ENCODE data around the gene DBP. TPM values are rescaled to one million over a fixed set of nuclear protein-coding genes. Genes with fewer than 3 reads are reported as not detected.

The DBP gene
- total and polyA plus RNA-seq, 2 donors (not counting 1 experiment from before 2014, with no cell fraction given): 4.8 to 23.6 TPM

DNA sequence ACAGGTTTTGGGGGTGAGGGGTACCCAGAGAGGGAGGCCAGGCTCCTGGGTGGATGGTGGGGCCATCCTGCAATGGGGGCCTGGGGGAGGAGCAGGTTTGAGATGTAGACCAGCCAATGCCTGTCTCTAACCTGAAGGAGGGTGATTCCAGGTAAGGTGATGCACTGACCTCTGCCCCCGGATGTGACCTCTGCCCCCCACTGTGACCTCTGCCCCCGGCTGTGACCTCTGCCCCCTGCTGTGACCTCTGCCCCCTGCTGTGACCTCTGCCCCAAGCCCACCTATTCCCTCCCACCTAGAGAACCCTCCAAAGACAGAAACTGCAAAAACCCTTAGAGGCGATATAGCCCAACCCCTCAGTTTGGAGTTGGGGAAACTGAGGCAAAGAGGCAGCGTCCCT lies 40.9 kb downstream of the DBP start:
- no peaks in the 10 kb centered on the region for H3K36me3 ChIP-seq (ENCODE audit: control insufficient read depth, insufficient read depth, low read length)
- no peak for DNase-seq (ENCODE audit: low read depth in 2 of 2)

DNA sequence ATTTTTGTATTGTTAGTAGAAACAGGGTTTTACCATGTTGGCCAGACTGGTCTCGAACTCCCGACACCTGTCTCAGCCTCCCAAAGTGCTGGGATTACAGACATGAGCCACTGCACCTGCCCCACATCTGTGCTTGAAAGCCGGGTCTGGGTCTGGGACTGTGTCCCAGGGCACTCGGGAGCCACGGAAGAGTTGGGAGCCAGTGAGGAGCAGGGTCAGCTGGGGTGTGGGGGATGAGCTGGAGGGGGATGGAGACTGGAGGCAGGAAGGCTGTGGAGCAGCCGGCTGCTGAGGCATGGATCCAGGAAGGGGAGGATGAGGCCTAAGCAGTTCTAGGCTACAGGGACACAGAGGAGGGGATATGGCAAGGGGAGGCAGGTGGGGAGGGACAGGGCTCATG lies 41.3 kb downstream of the DBP start:
- H3K4me2 ChIP-seq (ENCODE audit: extremely low read depth, insufficient read depth, low read length): no peak overlapping the region
- no peak for DNase-seq (ENCODE audit: low read depth in 2 of 2)
- no peaks in the 10 kb centered on the region for H3K79me2 ChIP-seq (ENCODE audit: control insufficient read depth, insufficient read depth, low read length)
- H3K27me3 ChIP-seq (ENCODE audit: control insufficient read depth, insufficient read depth, low read length): no peaks in the 10 kb centered on the region
- H3K4me1 ChIP-seq (ENCODE audit: control insufficient read depth, extremely low read depth, insufficient read depth, low read length): no peaks in the 10 kb centered on the region
- H3K27ac ChIP-seq (ENCODE audit: insufficient read depth, low read length): no peak overlapping the region
- H3K36me3 ChIP-seq (ENCODE audit: control insufficient read depth, insufficient read depth, low read length): no peaks in the 10 kb centered on the region
- no peak overlapping the region for H3K9ac ChIP-seq (ENCODE audit: insufficient read depth, low read length)
- no peaks in the 10 kb centered on the region for H3K9me3 ChIP-seq (ENCODE audit: control insufficient read depth, insufficient read depth, low read depth, low read length)
- no peak for TF ChIP-seq EZH2 (IDR thresholded peaks at IDR 0.05; ENCODE audit: low read length, missing control alignments)
- TF ChIP-seq, protein P1, sequence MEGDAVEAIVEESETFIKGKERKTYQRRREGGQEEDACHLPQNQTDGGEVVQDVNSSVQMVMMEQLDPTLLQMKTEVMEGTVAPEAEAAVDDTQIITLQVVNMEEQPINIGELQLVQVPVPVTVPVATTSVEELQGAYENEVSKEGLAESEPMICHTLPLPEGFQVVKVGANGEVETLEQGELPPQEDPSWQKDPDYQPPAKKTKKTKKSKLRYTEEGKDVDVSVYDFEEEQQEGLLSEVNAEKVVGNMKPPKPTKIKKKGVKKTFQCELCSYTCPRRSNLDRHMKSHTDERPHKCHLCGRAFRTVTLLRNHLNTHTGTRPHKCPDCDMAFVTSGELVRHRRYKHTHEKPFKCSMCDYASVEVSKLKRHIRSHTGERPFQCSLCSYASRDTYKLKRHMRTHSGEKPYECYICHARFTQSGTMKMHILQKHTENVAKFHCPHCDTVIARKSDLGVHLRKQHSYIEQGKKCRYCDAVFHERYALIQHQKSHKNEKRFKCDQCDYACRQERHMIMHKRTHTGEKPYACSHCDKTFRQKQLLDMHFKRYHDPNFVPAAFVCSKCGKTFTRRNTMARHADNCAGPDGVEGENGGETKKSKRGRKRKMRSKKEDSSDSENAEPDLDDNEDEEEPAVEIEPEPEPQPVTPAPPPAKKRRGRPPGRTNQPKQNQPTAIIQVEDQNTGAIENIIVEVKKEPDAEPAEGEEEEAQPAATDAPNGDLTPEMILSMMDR (conservative IDR thresholded peaks at IDR 0.05 in 1 of 2, IDR thresholded peaks at IDR 0.05 in 1 of 2; ENCODE audit: low read depth in 1 of 2, low read length in 2 of 2): no peak
- no peaks in the 10 kb centered on the region for H4K20me1 ChIP-seq (ENCODE audit: control insufficient read depth, extremely low read depth, insufficient read depth, low read length)
- no peak overlapping the region for H3K4me3 ChIP-seq (replicated peaks in 1 of 4; ENCODE audit: control extremely low read depth in 1 of 4, insufficient read depth in 1 of 4, low read depth in 3 of 4, low read length in 4 of 4)
- H2AFZ ChIP-seq (ENCODE audit: low read length): no peak overlapping the region

More for the DNA sequence above, 40.9 kb downstream of the DBP start:
- H3K4me1 ChIP-seq (ENCODE audit: control insufficient read depth, extremely low read depth, insufficient read depth, low read length): no peaks in the 10 kb centered on the region
- H3K27me3 ChIP-seq (ENCODE audit: control insufficient read depth, insufficient read depth, low read length): no peaks in the 10 kb centered on the region
- no peaks in the 10 kb centered on the region for H4K20me1 ChIP-seq (ENCODE audit: control insufficient read depth, extremely low read depth, insufficient read depth, low read length)
- no peak overlapping the region for H3K27ac ChIP-seq (ENCODE audit: insufficient read depth, low read length)
- no peak overlapping the region for H3K4me2 ChIP-seq (ENCODE audit: extremely low read depth, insufficient read depth, low read length)
- H2AFZ ChIP-seq (ENCODE audit: low read length): no peak overlapping the region
- no peak overlapping the region for H3K4me3 ChIP-seq (replicated peaks in 1 of 4; ENCODE audit: control extremely low read depth in 1 of 4, insufficient read depth in 1 of 4, low read depth in 3 of 4, low read length in 4 of 4)
- no peaks in the 10 kb centered on the region for H3K79me2 ChIP-seq (ENCODE audit: control insufficient read depth, insufficient read depth, low read length)
- TF ChIP-seq EZH2 (IDR thresholded peaks at IDR 0.05; ENCODE audit: low read length, missing control alignments): no peak
- TF ChIP-seq, protein P1 (conservative IDR thresholded peaks at IDR 0.05 in 1 of 2, IDR thresholded peaks at IDR 0.05 in 1 of 2; ENCODE audit: low read depth in 1 of 2, low read length in 2 of 2): no peak
- H3K9me3 ChIP-seq (ENCODE audit: control insufficient read depth, insufficient read depth, low read depth, low read length): no peaks in the 10 kb centered on the region
- H3K9ac ChIP-seq (ENCODE audit: insufficient read depth, low read length): no peak overlapping the region

DNA sequence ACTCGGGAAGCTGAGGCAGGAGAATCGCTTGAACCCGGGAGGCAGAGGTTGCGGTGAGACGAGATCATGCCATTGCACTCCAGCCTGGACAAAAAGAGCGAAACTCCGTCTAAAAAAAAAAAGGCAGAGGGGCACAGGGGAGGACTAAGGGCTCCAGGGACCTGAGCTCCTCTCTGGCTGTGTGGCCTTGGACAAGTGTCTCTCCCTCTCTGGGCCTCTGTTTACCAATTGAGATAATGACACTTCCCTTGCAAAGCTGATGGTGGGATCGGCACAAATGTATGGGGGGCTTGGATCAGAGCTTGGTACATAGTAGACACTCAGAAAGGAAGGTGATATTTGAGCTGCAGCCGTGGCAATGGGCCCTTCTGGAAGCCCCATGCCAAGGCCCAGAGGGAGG lies 42.0 kb downstream of the DBP start:
- TF ChIP-seq EZH2 (IDR thresholded peaks at IDR 0.05; ENCODE audit: low read length, missing control alignments): no peak
- TF ChIP-seq, protein P1 (conservative IDR thresholded peaks at IDR 0.05 in 1 of 2, IDR thresholded peaks at IDR 0.05 in 1 of 2; ENCODE audit: low read depth in 1 of 2, low read length in 2 of 2): no peak
- Histone ChIP-seq H3K4me1 (ENCODE audit: control insufficient read depth, extremely low read depth, insufficient read depth, low read length) (no peaks in the 10 kb centered on the region), H2AFZ (ENCODE audit: low read length) (no peak overlapping the region), H4K20me1 (ENCODE audit: control insufficient read depth, extremely low read depth, insufficient read depth, low read length) (no peaks in the 10 kb centered on the region), H3K79me2 (ENCODE audit: control insufficient read depth, insufficient read depth, low read length) (no peaks in the 10 kb centered on the region), H3K27me3 (ENCODE audit: control insufficient read depth, insufficient read depth, low read length) (no peaks in the 10 kb centered on the region), H3K36me3 (ENCODE audit: control insufficient read depth, insufficient read depth, low read length) (no peaks in the 10 kb centered on the region), H3K9me3 (ENCODE audit: control insufficient read depth, insufficient read depth, low read depth, low read length) (no peaks in the 10 kb centered on the region), H3K9ac (ENCODE audit: insufficient read depth, low read length) (no peak overlapping the region), H3K4me2 (ENCODE audit: extremely low read depth, insufficient read depth, low read length) (no peak overlapping the region), H3K27ac (ENCODE audit: insufficient read depth, low read length) (no peak overlapping the region), H3K4me3 (replicated peaks in 1 of 4; ENCODE audit: control extremely low read depth in 1 of 4, insufficient read depth in 1 of 4, low read depth in 3 of 4, low read length in 4 of 4) (no peak overlapping the region)
- no peak for DNase-seq (ENCODE audit: low read depth in 2 of 2)
